HG03442 (cell line): ENCODE measurements around the gene NDUFS7.

ENCODE experiments used
- ATAC-seq: cut with Tn5 transposase; IDR thresholded peaks from one replicate; pipeline ENCODE4 v1.9.1; 2021; ENCODE audit warnings: mild to moderate bottlenecking, moderate library complexity; ENCODE audit not compliant: unreplicated experiment

Gene NDUFS7

GRCh38 chr19:1384478-1385110 lies 887 bp downstream of the NDUFS7 start:
- no peak for ATAC-seq

- ATAC-seq, result no peak
Observed at GRCh38 chr19:1385816-1386215, 2.1 kb downstream of the NDUFS7 start.

GRCh38 chr19:1386945-1387683 lies 3.4 kb downstream of the NDUFS7 start:
- ATAC-seq, result no peak

GRCh38 chr19:1387684-1388636 lies 4.3 kb downstream of the NDUFS7 start:
- ATAC-seq, result no peak

- no peak for ATAC-seq
Observed at GRCh38 chr19:1388637-1389026, 4.9 kb downstream of the NDUFS7 start.

- ATAC-seq, result no peak
Observed at GRCh38 chr19:1389033-1389940, 5.6 kb downstream of the NDUFS7 start.

GRCh38 chr19:1390890-1391423 lies 7.2 kb downstream of the NDUFS7 start:
- no peak for ATAC-seq

- no peak for ATAC-seq
Observed at GRCh38 chr19:1392407-1392806, 8.7 kb downstream of the NDUFS7 start.

GRCh38 chr19:1392939-1393530 lies 9.3 kb downstream of the NDUFS7 start:
- no peak for ATAC-seq

- no peak for ATAC-seq
Observed at GRCh38 chr19:1393841-1394240, 10.1 kb downstream of the NDUFS7 start.

- no peak for ATAC-seq
Observed at GRCh38 chr19:1394252-1395193, 10.8 kb downstream of the NDUFS7 start.

GRCh38 chr19:1395194-1396018 lies 11.7 kb downstream of the NDUFS7 start:
- ATAC-seq, result no peak

- no peak for ATAC-seq
Observed at GRCh38 chr19:1396019-1396767, 12.5 kb downstream of the NDUFS7 start.

GRCh38 chr19:1396768-1397679 lies 13.3 kb downstream of the NDUFS7 start:
- no peak for ATAC-seq

GRCh38 chr19:1397838-1398237 lies 14.1 kb downstream of the NDUFS7 start:
- no peak for ATAC-seq

- no peak for ATAC-seq
Observed at GRCh38 chr19:1399079-1399478, 15.4 kb downstream of the NDUFS7 start.
